HepG2 (cell line): ENCODE data around the gene TMEM221. TPM values are rescaled to one million over a fixed set of nuclear protein-coding genes. Genes with fewer than 3 reads are reported as not detected.

ENCODE experiments used
- ATAC-seq: fragments of 200-7000 bp; cut with Tn5 transposase; 3 replicates; pipeline ENCODE4 v1.9.1; 2020; ENCODE audit warnings: mild to moderate bottlenecking, moderate library complexity
- BruUV-seq: library from RNA; stranded (reverse); fragments of 400-500 nt; replicated peaks from 2 replicates; lab custom pipeline; 2021; lab: Mats Ljungman, UMichigan
- CTCF ChIA-PET: fragments of 300-600 bp; formaldehyde crosslinking; extraction: SDS; loops from one replicate; lab custom pipeline; 2021; ENCODE audit warnings: low total read pairs, inconsistent platforms, low intra/inter-chr PET ratio; lab: Yijun Ruan, JAX
- POLR2A ChIA-PET: fragments of 350-600 bp; sonication (Branson Sonifier 250); formaldehyde crosslinking; loops from one replicate; lab custom pipeline; 2020; ENCODE audit warnings: antibody characterized with exemption, inconsistent platforms; lab: Yijun Ruan, JAX
- DNase-seq: peaks from one replicate; pipeline ENCODE4 v3.0.0-alpha.2; 2015; ENCODE audit warnings: low spot score
- FAIRE-seq: peaks from 3 replicates; lab custom pipeline; 2011; peaks lifted over from hg19 to GRCh38; lab: Jason Lieb, UNC
- H2AFZ ChIP-seq: one replicate; pipeline ENCODE4 v1.6.1; 2011; ENCODE audit warnings: low read length, inconsistent platforms
- H3K27ac ChIP-seq: fragments of 300-600 bp; 3 replicates; pipeline ENCODE4 v1.8.0; 2011; ENCODE audit warnings: mixed run types, mild to moderate bottlenecking, mixed read lengths, low read length, inconsistent platforms; ENCODE audit not compliant: insufficient read depth; ENCODE audit errors: extremely low read length
- H3K27me3 ChIP-seq, 2 experiments: fragments of 200-600 bp in 1 of 2; 2 replicates in 1 of 2; 3 replicates in 1 of 2; pipeline versions ENCODE4 v1.6.0 to v1.8.0; 2011; ENCODE audit warnings: low read length in 2 of 2, mild to moderate bottlenecking in 2 of 2, moderate library complexity in 2 of 2, inconsistent platforms in 1 of 2; ENCODE audit not compliant: insufficient read depth in 2 of 2, control insufficient read depth in 1 of 2
- H3K36me3 ChIP-seq, 2 experiments: fragments of 200-600 bp in 1 of 2; replicated peaks in 1 of 2; 2 replicates in 1 of 2; 3 replicates in 1 of 2; pipeline versions ENCODE4 v1.5.1 to v1.8.0; 2011; ENCODE audit warnings: low read length in 2 of 2, inconsistent platforms in 1 of 2; ENCODE audit not compliant: insufficient read depth in 2 of 2, control insufficient read depth in 1 of 2
- H3K4me1 ChIP-seq: 2 replicates; pipeline ENCODE4 v1.5.1; 2012; ENCODE audit warnings: low read length, inconsistent platforms; ENCODE audit not compliant: insufficient read depth
- H3K4me2 ChIP-seq: 2 replicates; pipeline ENCODE4 v1.6.0; 2011; ENCODE audit warnings: low read depth, low read length, inconsistent platforms
- H3K4me3 ChIP-seq, 3 experiments: fragments of 200-600 bp in 1 of 3; sonication (generic), shearing (Covaris generic) in 1 of 3; replicated peaks in 1 of 3; 2 replicates each; pipeline ENCODE4 v1.5.1; 2011 to 2016; ENCODE audit warnings: low read length in 3 of 3, inconsistent platforms in 2 of 3, low read depth in 2 of 3, mild to moderate bottlenecking in 2 of 3, control low read depth in 1 of 3, mixed read lengths in 1 of 3; ENCODE audit not compliant: insufficient read depth in 1 of 3
- H3K79me2 ChIP-seq: one replicate; pipeline ENCODE4 v1.6.1; 2011; ENCODE audit warnings: low read length, inconsistent platforms; ENCODE audit not compliant: insufficient read depth
- H3K9ac ChIP-seq: 2 replicates; pipeline ENCODE4 v1.6.0; 2011; ENCODE audit warnings: mild to moderate bottlenecking, low read depth, low read length, inconsistent platforms; ENCODE audit not compliant: insufficient read depth
- H3K9me3 ChIP-seq: 2 replicates; pipeline ENCODE4 v1.5.1; 2012; ENCODE audit warnings: mild to moderate bottlenecking, low read length
- H4K20me1 ChIP-seq: 2 replicates; pipeline ENCODE4 v1.6.0; 2011; ENCODE audit warnings: inconsistent platforms, mild to moderate bottlenecking, low read length, moderate library complexity; ENCODE audit not compliant: insufficient read depth
- PITX1 ChIP-seq: sonication (generic); formaldehyde crosslinking; IDR thresholded peaks from 2 replicates; pipeline ENCODE4 v1.5.1; 2020; ENCODE audit warnings: mild to moderate bottlenecking, missing genetic modification reagents
- SALL1 ChIP-seq: sonication (generic); formaldehyde crosslinking; IDR thresholded peaks from 2 replicates; pipeline ENCODE4 v1.8.0; 2022; ENCODE audit warnings: mild to moderate bottlenecking, missing genetic modification reagents
- ZNF12 ChIP-seq: sonication (generic); formaldehyde crosslinking; IDR thresholded peaks from 2 replicates; pipeline ENCODE4 v1.5.0; 2020; ENCODE audit warnings: missing genetic modification reagents
- ZNF24 ChIP-seq: fragments of 450-650 bp; IDR thresholded peaks from 2 replicates; pipeline ENCODE4 v1.6.1; 2017; ENCODE audit warnings: antibody characterized with exemption, mild to moderate bottlenecking
- ZNF569 ChIP-seq: sonication (generic); formaldehyde crosslinking; IDR thresholded peaks from 2 replicates; pipeline ENCODE4 v1.5.0; 2020; ENCODE audit warnings: mild to moderate bottlenecking, missing genetic modification reagents, moderate library complexity, borderline replicate concordance
- WGBS: methylation state at CpG from one replicate; pipeline ENCODE4 v1.1.6; 2017; ENCODE audit warnings: low lambda C conversion rate; 5-methylcytosine and 5-hydroxymethylcytosine counted together
- in situ Hi-C: cut with HindIII; loops from 2 replicates; pipeline ENCODE4 v1.10.0; 2017; ENCODE audit warnings: low pct_unique_long_range_greater_than_20kb; ENCODE audit not compliant: extremely low pct_ligation_motif_present
- intact Hi-C: fragments of 100-400 bp; cut with micrococcal nuclease; formaldehyde crosslinking; loops from one replicate; pipeline ENCODE4 v1.10.0; 2022; ENCODE audit not compliant: unreplicated experiment
- polyA plus RNA-seq, 8 experiments: library from polyadenylated mRNA; depleted of rRNA in 3 of 8; stranded (reverse) in 7 of 8; unstranded in 1 of 8; fragments of >200 nt; fragmentation: Illumina TruSeq in 4 of 8; extraction: Trizol in 4 of 8; gene quantifications; 2 replicates each; pipeline versions ENCODE4 v1.2.1 to v1.2.3, GENCODE V29; 2011 to 2016; ENCODE audit warnings: low read depth in 4 of 8, missing spikeins in 1 of 8, mixed read lengths in 1 of 8; ENCODE audit not compliant: insufficient read depth in 1 of 8
- total RNA-seq, 5 experiments: library from RNA; depleted of rRNA; stranded (reverse); fragments of >200 nt; fragmentation: Illumina TruSeq; extraction: Trizol; gene quantifications; 2 replicates each; pipeline ENCODE4 v1.2.3, GENCODE V29; 2016; ENCODE audit warnings: low read depth in 1 of 5
- TF ChIP-seq, protein P1 (sequence below): IDR thresholded peaks from 2 replicates; pipeline ENCODE4 v1.6.1; 2016; ENCODE audit warnings: missing compliant biosample characterization, missing genetic modification reagents, borderline replicate concordance
- TF ChIP-seq, protein P2 (sequence below): sonication (generic); formaldehyde crosslinking; IDR thresholded peaks from 2 replicates; pipeline ENCODE4 v1.8.0; 2022; ENCODE audit warnings: missing genetic modification reagents, mild to moderate bottlenecking, moderate library complexity, borderline replicate concordance
- TF ChIP-seq, protein P3 (sequence below): sonication (generic); formaldehyde crosslinking; IDR thresholded peaks from 2 replicates; pipeline ENCODE4 v1.9.0; 2022; ENCODE audit warnings: low read depth, missing genetic modification reagents
- TF ChIP-seq, protein P4 (sequence below): sonication (generic); formaldehyde crosslinking; IDR thresholded peaks from 2 replicates; pipeline ENCODE4 v1.5.0; 2020; ENCODE audit warnings: mild to moderate bottlenecking, missing genetic modification reagents

Gene TMEM221
- total and polyA plus RNA-seq, 2 of the 13 experiments (the other 11 are each of a cell fraction or from before 2014, with no cell fraction given) = 0.33 to 0.77 TPM

DNA sequence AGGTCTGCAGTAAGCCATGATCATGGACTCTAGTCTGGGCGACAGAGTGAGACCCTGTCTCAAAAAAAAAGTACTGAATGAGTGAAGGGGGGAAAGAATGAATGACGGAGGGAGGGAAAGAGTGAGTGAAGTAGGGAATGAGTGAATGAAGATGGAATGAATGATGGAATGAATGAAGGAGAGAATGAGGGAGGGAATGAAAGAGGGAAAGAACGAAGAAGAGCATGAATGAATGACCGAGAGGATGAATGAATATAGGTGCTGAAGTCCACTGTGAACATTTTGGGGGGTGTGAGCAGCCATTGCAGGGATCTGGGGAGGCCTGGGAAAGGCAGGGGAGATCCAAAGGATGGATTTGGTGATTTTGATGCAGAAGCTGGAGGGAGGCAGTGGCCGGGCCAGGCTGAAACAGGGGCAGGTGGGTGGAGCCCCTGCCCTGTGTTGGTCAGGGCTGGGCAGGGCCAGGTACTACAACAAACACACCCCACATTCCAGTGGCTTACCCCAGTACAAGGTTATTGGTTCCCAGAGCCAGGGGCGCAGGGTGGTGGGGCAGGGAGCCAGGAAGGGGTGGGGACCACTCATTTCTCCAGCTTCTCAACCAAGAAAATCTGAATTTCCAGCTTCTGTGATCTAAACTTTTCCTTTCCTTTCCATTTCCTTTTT, 36.2 kb upstream of the TMEM221 start:
- no peak overlapping the region for H3K27ac ChIP-seq
- BruUV-seq = no TSS peak
- WGBS = 87% methylated on average over 6 of the region's 6 CpGs
- H4K20me1 ChIP-seq = 0 out of 2 replicates have a peak, but pooled peaks cover 3% of the 10 kb centered on the region
- ATAC-seq (no peak), FAIRE-seq (no peak), DNase-seq (no peak)
- no peaks in the 10 kb centered on the region for H3K9me3 ChIP-seq
- intact Hi-C loops = no loop called here
- POLR2A ChIA-PET = no interaction called here
- CTCF ChIA-PET = no interaction called here
- H3K4me2 ChIP-seq = no peak overlapping the region
- H3K9ac ChIP-seq = no peak overlapping the region
- TF ChIP-seq, protein P1, sequence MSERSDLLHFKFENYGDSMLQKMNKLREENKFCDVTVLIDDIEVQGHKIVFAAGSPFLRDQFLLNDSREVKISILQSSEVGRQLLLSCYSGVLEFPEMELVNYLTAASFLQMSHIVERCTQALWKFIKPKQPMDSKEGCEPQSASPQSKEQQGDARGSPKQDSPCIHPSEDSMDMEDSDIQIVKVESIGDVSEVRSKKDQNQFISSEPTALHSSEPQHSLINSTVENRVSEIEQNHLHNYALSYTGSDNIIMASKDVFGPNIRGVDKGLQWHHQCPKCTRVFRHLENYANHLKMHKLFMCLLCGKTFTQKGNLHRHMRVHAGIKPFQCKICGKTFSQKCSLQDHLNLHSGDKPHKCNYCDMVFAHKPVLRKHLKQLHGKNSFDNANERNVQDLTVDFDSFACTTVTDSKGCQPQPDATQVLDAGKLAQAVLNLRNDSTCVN = no peak
- TF ChIP-seq ZNF24 = peak; percentile 65; the same call in 1 of the 2 replicates
- TF ChIP-seq ZNF12 = peak; percentile 84; the same call in 1 of the 2 replicates
- in situ Hi-C loops = no loop called here
- no peaks in the 10 kb centered on the region; a peak in 1 of 5 replicates for H3K27me3 ChIP-seq
- peaks cover 24% of the 10 kb centered on the region for H3K4me1 ChIP-seq
- no peaks in the 10 kb centered on the region for H3K79me2 ChIP-seq
- H2AFZ ChIP-seq = no peak overlapping the region
- peaks cover 1 to 4% of the 10 kb centered on the region in 2 experiments; a peak in 1 of 5 replicates for H3K36me3 ChIP-seq
- H3K4me3 ChIP-seq = no peak overlapping the region

DNA sequence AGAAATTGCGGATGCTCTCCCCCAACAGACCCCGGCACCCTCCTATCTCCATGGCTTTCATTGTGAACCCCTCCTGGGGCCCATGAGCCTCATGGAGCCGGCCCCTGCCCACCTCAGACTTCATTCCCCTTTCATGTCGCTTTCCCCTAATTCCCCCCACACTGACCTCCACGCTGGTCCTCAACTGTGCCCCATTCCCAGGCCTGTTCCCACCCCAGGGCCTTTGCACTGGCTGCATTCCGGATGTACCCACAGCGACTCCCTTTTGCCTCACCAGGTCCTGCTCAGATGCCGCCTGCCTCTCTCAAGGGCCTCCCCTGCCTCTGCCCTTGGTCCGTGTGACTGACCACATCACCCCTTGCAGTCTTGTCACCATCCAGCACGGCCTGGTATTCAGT, 35.1 kb upstream of the TMEM221 start:
- intact Hi-C loops (no loop called here), in situ Hi-C loops (no loop called here)
- no peaks in the 10 kb centered on the region for H4K20me1 ChIP-seq
- no peak overlapping the region for H3K4me3 ChIP-seq
- DNase-seq (no peak), ATAC-seq (no peak), FAIRE-seq (no peak)
- H3K4me1 ChIP-seq = peaks cover 31% of the 10 kb centered on the region
- peaks cover 1 to 4% of the 10 kb centered on the region in 2 experiments; a peak in 1 of 5 replicates for H3K36me3 ChIP-seq
- ChIA-PET POLR2A (no interaction called here), CTCF (no interaction called here)
- no TSS peak for BruUV-seq
- no peak overlapping the region for H3K9ac ChIP-seq
- H3K27me3 ChIP-seq = no peaks in the 10 kb centered on the region; a peak in 1 of 5 replicates
- 92% methylated on average over 10 of the region's 10 CpGs for WGBS
- no peak overlapping the region for H2AFZ ChIP-seq
- no peak overlapping the region for H3K4me2 ChIP-seq
- H3K9me3 ChIP-seq = no peaks in the 10 kb centered on the region
- H3K27ac ChIP-seq = no peak overlapping the region
- no peaks in the 10 kb centered on the region for H3K79me2 ChIP-seq
- TF ChIP-seq, protein P2, sequence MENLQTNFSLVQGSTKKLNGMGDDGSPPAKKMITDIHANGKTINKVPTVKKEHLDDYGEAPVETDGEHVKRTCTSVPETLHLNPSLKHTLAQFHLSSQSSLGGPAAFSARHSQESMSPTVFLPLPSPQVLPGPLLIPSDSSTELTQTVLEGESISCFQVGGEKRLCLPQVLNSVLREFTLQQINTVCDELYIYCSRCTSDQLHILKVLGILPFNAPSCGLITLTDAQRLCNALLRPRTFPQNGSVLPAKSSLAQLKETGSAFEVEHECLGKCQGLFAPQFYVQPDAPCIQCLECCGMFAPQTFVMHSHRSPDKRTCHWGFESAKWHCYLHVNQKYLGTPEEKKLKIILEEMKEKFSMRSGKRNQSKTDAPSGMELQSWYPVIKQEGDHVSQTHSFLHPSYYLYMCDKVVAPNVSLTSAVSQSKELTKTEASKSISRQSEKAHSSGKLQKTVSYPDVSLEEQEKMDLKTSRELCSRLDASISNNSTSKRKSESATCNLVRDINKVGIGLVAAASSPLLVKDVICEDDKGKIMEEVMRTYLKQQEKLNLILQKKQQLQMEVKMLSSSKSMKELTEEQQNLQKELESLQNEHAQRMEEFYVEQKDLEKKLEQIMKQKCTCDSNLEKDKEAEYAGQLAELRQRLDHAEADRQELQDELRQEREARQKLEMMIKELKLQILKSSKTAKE (CRISPR knock-in tag) = no peak
- TF ChIP-seq SALL1 (CRISPR knock-in tag) (no peak), PITX1 (no peak), ZNF569 (no peak)
- TF ChIP-seq, protein P3, sequence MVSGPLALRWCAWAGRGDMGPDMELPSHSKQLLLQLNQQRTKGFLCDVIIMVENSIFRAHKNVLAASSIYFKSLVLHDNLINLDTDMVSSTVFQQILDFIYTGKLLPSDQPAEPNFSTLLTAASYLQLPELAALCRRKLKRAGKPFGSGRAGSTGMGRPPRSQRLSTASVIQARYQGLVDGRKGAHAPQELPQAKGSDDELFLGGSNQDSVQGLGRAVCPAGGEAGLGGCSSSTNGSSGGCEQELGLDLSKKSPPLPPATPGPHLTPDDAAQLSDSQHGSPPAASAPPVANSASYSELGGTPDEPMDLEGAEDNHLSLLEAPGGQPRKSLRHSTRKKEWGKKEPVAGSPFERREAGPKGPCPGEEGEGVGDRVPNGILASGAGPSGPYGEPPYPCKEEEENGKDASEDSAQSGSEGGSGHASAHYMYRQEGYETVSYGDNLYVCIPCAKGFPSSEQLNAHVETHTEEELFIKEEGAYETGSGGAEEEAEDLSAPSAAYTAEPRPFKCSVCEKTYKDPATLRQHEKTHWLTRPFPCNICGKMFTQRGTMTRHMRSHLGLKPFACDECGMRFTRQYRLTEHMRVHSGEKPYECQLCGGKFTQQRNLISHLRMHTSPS = no peak
- TF ChIP-seq, protein P4, sequence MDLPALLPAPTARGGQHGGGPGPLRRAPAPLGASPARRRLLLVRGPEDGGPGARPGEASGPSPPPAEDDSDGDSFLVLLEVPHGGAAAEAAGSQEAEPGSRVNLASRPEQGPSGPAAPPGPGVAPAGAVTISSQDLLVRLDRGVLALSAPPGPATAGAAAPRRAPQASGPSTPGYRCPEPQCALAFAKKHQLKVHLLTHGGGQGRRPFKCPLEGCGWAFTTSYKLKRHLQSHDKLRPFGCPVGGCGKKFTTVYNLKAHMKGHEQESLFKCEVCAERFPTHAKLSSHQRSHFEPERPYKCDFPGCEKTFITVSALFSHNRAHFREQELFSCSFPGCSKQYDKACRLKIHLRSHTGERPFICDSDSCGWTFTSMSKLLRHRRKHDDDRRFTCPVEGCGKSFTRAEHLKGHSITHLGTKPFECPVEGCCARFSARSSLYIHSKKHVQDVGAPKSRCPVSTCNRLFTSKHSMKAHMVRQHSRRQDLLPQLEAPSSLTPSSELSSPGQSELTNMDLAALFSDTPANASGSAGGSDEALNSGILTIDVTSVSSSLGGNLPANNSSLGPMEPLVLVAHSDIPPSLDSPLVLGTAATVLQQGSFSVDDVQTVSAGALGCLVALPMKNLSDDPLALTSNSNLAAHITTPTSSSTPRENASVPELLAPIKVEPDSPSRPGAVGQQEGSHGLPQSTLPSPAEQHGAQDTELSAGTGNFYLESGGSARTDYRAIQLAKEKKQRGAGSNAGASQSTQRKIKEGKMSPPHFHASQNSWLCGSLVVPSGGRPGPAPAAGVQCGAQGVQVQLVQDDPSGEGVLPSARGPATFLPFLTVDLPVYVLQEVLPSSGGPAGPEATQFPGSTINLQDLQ = no peak
